ENCODE measurements around the gene CDC42EP4. TPM values are rescaled to one million over a fixed set of nuclear protein-coding genes. Genes with fewer than 3 reads are reported as not detected.

CDC42EP4 gene
- total RNA-seq, 2 experiments from 2014 or later = not detected

DNA sequence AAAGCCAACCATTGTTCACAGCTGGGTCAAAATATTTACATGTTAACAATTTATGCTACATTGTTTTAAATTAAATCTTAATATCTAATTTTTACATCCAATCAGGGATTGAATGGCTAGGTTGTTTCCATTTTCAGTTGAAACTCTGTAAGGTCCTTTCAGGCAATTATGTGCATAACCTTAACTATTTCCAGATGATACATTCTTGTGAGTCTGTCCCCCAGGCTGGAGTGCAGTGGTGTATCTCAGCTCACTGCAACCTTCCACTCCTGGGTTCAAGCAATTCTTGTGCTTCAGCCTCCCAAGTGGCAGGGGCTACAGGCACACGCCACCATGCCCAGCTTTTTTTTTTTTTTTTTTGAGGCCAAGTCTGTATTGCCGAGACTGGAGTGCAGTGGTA lies 10.4 kb downstream of the CDC42EP4 start:
- no peaks in the 10 kb centered on the region for H3K9me2 ChIP-seq (ENCODE audit: insufficient read depth, low read length)
- no peaks in the 10 kb centered on the region for H4K20me1 ChIP-seq (ENCODE audit: insufficient read depth, low read length)
- intact Hi-C loops (cut with micrococcal nuclease; ENCODE audit: unreplicated experiment) = no loop called here
- no peak overlapping the region for H3K4me2 ChIP-seq (ENCODE audit: low read length)
- ChIA-PET POLR2A (interaction anchor here (0.6 to 0.7 kb wide), 2 partner anchors 50 to 580 kb away, joined by 3 read pairs; no protein-coding TSS in a partner anchor), CTCF (ENCODE audit: unreplicated experiment) (no interaction called here)
- TF ChIP-seq, protein P1, sequence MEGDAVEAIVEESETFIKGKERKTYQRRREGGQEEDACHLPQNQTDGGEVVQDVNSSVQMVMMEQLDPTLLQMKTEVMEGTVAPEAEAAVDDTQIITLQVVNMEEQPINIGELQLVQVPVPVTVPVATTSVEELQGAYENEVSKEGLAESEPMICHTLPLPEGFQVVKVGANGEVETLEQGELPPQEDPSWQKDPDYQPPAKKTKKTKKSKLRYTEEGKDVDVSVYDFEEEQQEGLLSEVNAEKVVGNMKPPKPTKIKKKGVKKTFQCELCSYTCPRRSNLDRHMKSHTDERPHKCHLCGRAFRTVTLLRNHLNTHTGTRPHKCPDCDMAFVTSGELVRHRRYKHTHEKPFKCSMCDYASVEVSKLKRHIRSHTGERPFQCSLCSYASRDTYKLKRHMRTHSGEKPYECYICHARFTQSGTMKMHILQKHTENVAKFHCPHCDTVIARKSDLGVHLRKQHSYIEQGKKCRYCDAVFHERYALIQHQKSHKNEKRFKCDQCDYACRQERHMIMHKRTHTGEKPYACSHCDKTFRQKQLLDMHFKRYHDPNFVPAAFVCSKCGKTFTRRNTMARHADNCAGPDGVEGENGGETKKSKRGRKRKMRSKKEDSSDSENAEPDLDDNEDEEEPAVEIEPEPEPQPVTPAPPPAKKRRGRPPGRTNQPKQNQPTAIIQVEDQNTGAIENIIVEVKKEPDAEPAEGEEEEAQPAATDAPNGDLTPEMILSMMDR (conservative IDR thresholded peaks at IDR 0.05; ENCODE audit: low read length) = no peak
- TF ChIP-seq EZH2phosphoT487 (IDR thresholded peaks at IDR 0.05; ENCODE audit: borderline replicate concordance, low read depth, low read length) = no peak
- H3K9me3 ChIP-seq (ENCODE audit: low read length) = no peaks in the 10 kb centered on the region
- H3K4me3 ChIP-seq (ENCODE audit: low read depth, low read length, poor library complexity, severe bottlenecking) = no peak overlapping the region
- no peaks in the 10 kb centered on the region for H3K79me2 ChIP-seq (ENCODE audit: insufficient read depth, low read depth, low read length)
- no peak for DNase-seq (ENCODE audit: low spot score)
- no TSS peak for BruUV-seq (replicated peaks)
- H2AFZ ChIP-seq (ENCODE audit: low read length) = no peak overlapping the region
- H3K4me1 ChIP-seq (ENCODE audit: insufficient read depth, low read length, poor library complexity, severe bottlenecking) = no peaks in the 10 kb centered on the region
- no peaks in the 10 kb centered on the region for H3K36me3 ChIP-seq (ENCODE audit: insufficient read depth, low read length)
- H3K27ac ChIP-seq (ENCODE audit: low read depth, low read length, poor library complexity, severe bottlenecking) = no peak overlapping the region

DNA sequence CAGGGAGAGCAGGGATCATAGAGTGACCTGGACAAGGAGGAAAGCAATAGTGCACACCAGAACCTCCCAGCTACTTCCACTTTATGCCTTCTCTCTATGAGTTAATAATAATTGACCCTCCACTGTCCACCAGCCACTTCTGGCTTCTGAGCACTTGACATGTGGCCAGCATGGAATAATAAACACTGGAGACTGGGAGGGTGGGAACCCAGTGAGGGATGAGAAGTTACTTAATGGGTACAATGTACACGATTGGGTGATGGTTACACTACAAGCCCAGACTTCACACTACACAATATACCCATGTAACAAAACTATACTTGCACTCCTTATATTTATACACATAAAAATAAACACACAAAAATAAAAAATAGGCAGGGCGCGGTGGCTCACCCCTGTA lies 11.4 kb downstream of the CDC42EP4 start:
- POLR2A ChIA-PET = interaction anchor here (0.7 kb wide), 1 partner anchor 15 kb away, joined by 3 read pairs; no protein-coding TSS in a partner anchor
- no peaks in the 10 kb centered on the region for H3K79me2 ChIP-seq (ENCODE audit: insufficient read depth, low read depth, low read length)

More for the DNA sequence above, 11.4 kb downstream of the CDC42EP4 start:
- H3K9me2 ChIP-seq (ENCODE audit: insufficient read depth, low read length) = no peaks in the 10 kb centered on the region
- no peaks in the 10 kb centered on the region for H3K9me3 ChIP-seq (ENCODE audit: low read length)
- no TSS peak for BruUV-seq (replicated peaks)
- no peaks in the 10 kb centered on the region for H3K36me3 ChIP-seq (ENCODE audit: insufficient read depth, low read length)
- H3K4me1 ChIP-seq (ENCODE audit: insufficient read depth, low read length, poor library complexity, severe bottlenecking) = no peaks in the 10 kb centered on the region
- no peaks in the 10 kb centered on the region for H4K20me1 ChIP-seq (ENCODE audit: insufficient read depth, low read length)
- H3K4me2 ChIP-seq (ENCODE audit: low read length) = no peak overlapping the region
- H3K4me3 ChIP-seq (ENCODE audit: low read depth, low read length, poor library complexity, severe bottlenecking) = no peak overlapping the region
- CTCF ChIA-PET (ENCODE audit: unreplicated experiment) = no interaction called here
- intact Hi-C loops (cut with micrococcal nuclease; ENCODE audit: unreplicated experiment) = no loop called here
- DNase-seq (ENCODE audit: low spot score) = no peak
- no peak for TF ChIP-seq EZH2phosphoT487 (IDR thresholded peaks at IDR 0.05; ENCODE audit: borderline replicate concordance, low read depth, low read length)
- TF ChIP-seq, protein P1 (conservative IDR thresholded peaks at IDR 0.05; ENCODE audit: low read length) = no peak
- no peak overlapping the region for H2AFZ ChIP-seq (ENCODE audit: low read length)
- H3K27ac ChIP-seq (ENCODE audit: low read depth, low read length, poor library complexity, severe bottlenecking) = no peak overlapping the region
